Spleen (tissue), 11 donors: ENCODE measurements around the gene RHOC. TPM values are rescaled to one million over a fixed set of nuclear protein-coding genes. Genes with fewer than 3 reads are reported as not detected.
A peak's percentile ranks its signal among the peaks of the same experiment; 100 is the strongest.

Source experiments
- DNase-seq: peaks from one replicate; pipeline ENCODE4 v3.0.0-alpha.2; 2020
- H3K27ac ChIP-seq, 8 donors: fragments of 200-600 bp; sonication (generic) in 7 of 8; 1 replicate in 4 of 8; 2 replicates in 4 of 8; pipeline versions ENCODE4 v1.5.0 to v1.8.0; 2016 to 2021; ENCODE audit warnings: inconsistent platforms in 4 of 8, mild to moderate bottlenecking in 4 of 8, moderate library complexity in 1 of 8
- H3K27me3 ChIP-seq, 7 donors: fragments of 200-600 bp; sonication (generic) in 6 of 7; replicated peaks in 1 of 7; 1 replicate in 4 of 7; 2 replicates in 3 of 7; pipeline versions ENCODE4 v1.5.0 to v1.8.0; 2016 to 2021; ENCODE audit warnings: inconsistent platforms in 3 of 7, mild to moderate bottlenecking in 1 of 7
- H3K36me3 ChIP-seq, 6 donors: fragments of 200-600 bp; sonication (generic) in 5 of 6; 1 replicate in 4 of 6; 2 replicates in 2 of 6; pipeline versions ENCODE4 v1.5.0 to v1.8.0; 2016 to 2021; ENCODE audit warnings: inconsistent platforms in 2 of 6
- H3K4me1 ChIP-seq, 6 donors: fragments of 200-600 bp; sonication (generic) in 5 of 6; 1 replicate in 3 of 6; 2 replicates in 3 of 6; pipeline versions ENCODE4 v1.5.0 to v1.8.0; 2016 to 2021; ENCODE audit warnings: inconsistent platforms in 3 of 6
- H3K4me3 ChIP-seq, 8 donors: fragments of 200-600 bp; sonication (generic) in 7 of 8; 1 replicate in 4 of 8; 2 replicates in 4 of 8; pipeline versions ENCODE4 v1.5.0 to v1.8.0; 2016 to 2021; ENCODE audit warnings: inconsistent platforms in 4 of 8, mild to moderate bottlenecking in 4 of 8, moderate library complexity in 2 of 8
- H3K9me3 ChIP-seq, 8 donors: fragments of 200-600 bp; sonication (generic) in 7 of 8; 1 replicate in 4 of 8; 2 replicates in 4 of 8; pipeline versions ENCODE4 v1.5.0 to v1.8.0; 2016 to 2021; ENCODE audit warnings: inconsistent platforms in 4 of 8
- CTCF ChIP-seq, 11 experiments: fragments of 200-600 bp in 7 of 11; fragments of 450-650 bp in 4 of 11; sonication (generic) in 4 of 11; IDR thresholded peaks in 8 of 11; conservative IDR thresholded peaks in 3 of 11; 1 replicate in 7 of 11; 2 replicates in 4 of 11; pipeline versions ENCODE4 v1.4.0 to v1.8.0; 2016 to 2021; ENCODE audit warnings: antibody characterized with exemption in 11 of 11, inconsistent platforms in 4 of 11, mild to moderate bottlenecking in 1 of 11
- POLR2A ChIP-seq, 3 donors: fragments of 450-650 bp; IDR thresholded peaks; one replicate each; pipeline ENCODE4 v1.5.1; 2017; ENCODE audit warnings: antibody characterized with exemption in 3 of 3, mild to moderate bottlenecking in 1 of 3
- POLR2AphosphoS5 ChIP-seq, 3 donors: sonication (generic); formaldehyde crosslinking; IDR thresholded peaks; one replicate each; pipeline ENCODE4 v1.5.1; 2017; ENCODE audit warnings: antibody characterized with exemption in 3 of 3
- WGBS, 5 donors: extraction: QIAGEN DNeasy Blood & Tissue Kit in 3 of 5; methylation state at CpG; one replicate each; pipeline versions ENCODE4 v1.1.5 to v1.1.7; 2013 to 2018; 5-methylcytosine and 5-hydroxymethylcytosine counted together
- intact Hi-C: fragments of 100-400 bp; cut with DNase I; formaldehyde crosslinking; loops from one replicate; pipeline ENCODE4 v1.15.0; 2023; ENCODE audit warnings: low total_unique reads
- polyA plus RNA-seq, 3 donors: library from polyadenylated mRNA; stranded (reverse); fragments of 200-250 nt; gene quantifications; one replicate each; pipeline ENCODE4 v1.2.1, GENCODE V29; 2013
- total RNA-seq, 7 donors: library from RNA; depleted of rRNA in 3 of 7; stranded (reverse); fragments of >200 nt in 3 of 7; fragmentation: NEBNext Ultra II Directional in 4 of 7; extraction: Animal tissue kit (Norgen Biotek cat#: 25700) in 4 of 7; gene quantifications; one replicate each; pipeline versions ENCODE4 v1.1.0 to v1.2.1, GENCODE V29; 2016 to 2021
- donor health status: healthy with polysubstance abuse.
- donor health status: DM: no; HTN: no; CAD: no; lungs with moderate emphysema.
- donor health status: DM: no; HTN: no; CAD: no.
- donor health status: Bipolar disorder and iron deficiency.
- donor health status: healthy.
- donor health status: DM: no; HTN: no; CAD: no.
- donor health status: DM: yes; HTN: yes; CAD: no.

RHOC gene
- total and polyA plus RNA-seq, 10 donors, result 120 to 323 (median 203) TPM

DNA sequence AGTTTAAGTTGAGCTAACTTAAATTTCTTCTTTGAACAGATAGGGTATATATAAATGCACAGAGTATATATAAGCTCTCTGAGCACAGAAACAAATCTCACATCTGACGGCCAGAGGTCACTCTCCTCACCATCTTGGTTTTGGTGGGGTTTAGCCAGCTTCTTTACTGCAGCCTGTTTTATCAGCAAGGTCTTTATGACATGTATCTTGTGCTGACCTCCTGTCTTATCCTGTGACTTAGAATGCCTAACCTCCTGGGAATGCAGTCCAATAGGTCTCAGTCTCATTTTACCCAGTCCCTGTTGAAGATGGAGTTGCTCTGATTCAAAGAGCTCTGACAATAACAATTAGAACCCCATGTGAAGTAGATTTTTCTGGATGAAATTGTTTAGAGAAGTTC is 34.1 kb downstream of the RHOC start:
- no peak for DNase-seq
- H3K9me3 ChIP-seq, result no peaks in the 10 kb centered on the region
- 86 to 95% (median 91%) methylated on average over 1 of the region's 1 CpG for WGBS, 5 donors
- peaks cover 0 to 49% (median 40%) of the 10 kb centered on the region in 6 donors for H3K36me3 ChIP-seq
- H3K27me3 ChIP-seq, result no peaks in the 10 kb centered on the region
- no peak for TF ChIP-seq POLR2A (IDR thresholded peaks at IDR 0.05)
- TF ChIP-seq POLR2AphosphoS5 (IDR thresholded peaks at IDR 0.05), result no peak
- no peak for TF ChIP-seq CTCF (IDR thresholded peaks at IDR 0.05 in 8 of 11, conservative IDR thresholded peaks at IDR 0.05 in 3 of 11)
- peaks cover 18 to 59% (median 42%) of the 10 kb centered on the region in 6 donors for H3K4me1 ChIP-seq
- intact Hi-C loops, result loop anchor here (10.0 kb wide), 1 partner anchor 48 kb away; no protein-coding TSS in a partner anchor
- H3K4me3 ChIP-seq, result no peak overlapping the region
- peak overlapping the region in 3 of 8 donors; percentile 91 to 94 (median 93) for H3K27ac ChIP-seq

GRCh38 chr1:112672009-112672408 is 34.9 kb downstream of the RHOC start:
- DNase-seq, result no peak
- H3K27ac ChIP-seq, result peak overlapping the region in 3 of 8 donors; percentile 1 to 6 (median 4)
- WGBS, 5 donors, result 71 to 79% (median 78%) methylated on average over 2 of the region's 2 CpGs
- H3K4me1 ChIP-seq, result peaks cover 18 to 54% (median 36%) of the 10 kb centered on the region in 6 donors
- intact Hi-C loops, result loop anchor here (10.0 kb wide), 1 partner anchor 47 kb away; no protein-coding TSS in a partner anchor
- peaks cover 0 to 57% (median 48%) of the 10 kb centered on the region in 6 donors for H3K36me3 ChIP-seq
- no peaks in the 10 kb centered on the region for H3K9me3 ChIP-seq
- no peaks in the 10 kb centered on the region for H3K27me3 ChIP-seq
- no peak for TF ChIP-seq POLR2A (IDR thresholded peaks at IDR 0.05)
- TF ChIP-seq POLR2AphosphoS5 (IDR thresholded peaks at IDR 0.05), result no peak
- TF ChIP-seq CTCF (IDR thresholded peaks at IDR 0.05 in 8 of 11, conservative IDR thresholded peaks at IDR 0.05 in 3 of 11), result no peak
- no peak overlapping the region for H3K4me3 ChIP-seq

DNA sequence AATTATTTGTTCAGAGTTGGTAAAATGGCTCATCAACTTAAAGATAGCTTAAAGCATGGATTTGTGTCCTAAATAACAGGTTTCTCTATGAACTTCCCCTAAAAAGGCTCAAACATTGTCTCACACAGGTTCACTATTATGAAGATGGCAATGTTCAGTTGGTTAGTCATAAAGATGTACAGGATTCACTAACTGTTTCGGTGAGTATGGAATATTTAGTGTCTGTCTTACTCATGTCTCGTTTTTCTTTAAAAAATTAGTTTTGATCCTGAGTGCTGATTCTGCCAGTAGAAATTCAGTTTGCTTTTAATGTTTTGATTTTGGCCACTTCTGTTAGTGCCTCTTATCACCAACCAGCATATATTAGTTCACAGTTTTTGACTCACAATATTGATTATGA is 40.0 kb downstream of the RHOC start:
- WGBS, 5 donors, result 78 to 84% (median 82%) methylated on average over 2 of the region's 2 CpGs
- TF ChIP-seq POLR2A (IDR thresholded peaks at IDR 0.05), result no peak
- TF ChIP-seq CTCF (IDR thresholded peaks at IDR 0.05 in 8 of 11, conservative IDR thresholded peaks at IDR 0.05 in 3 of 11), result no peak
- intact Hi-C loops, result no loop called here
- no peak overlapping the region for H3K4me3 ChIP-seq
- no peaks in the 10 kb centered on the region for H3K27me3 ChIP-seq
- H3K36me3 ChIP-seq, result peaks cover 0 to 100% (median 93%) of the 10 kb centered on the region in 6 donors
- peak overlapping the region in 1 of 8 donors; percentile 70 for H3K27ac ChIP-seq
- H3K9me3 ChIP-seq, result no peaks in the 10 kb centered on the region
- DNase-seq, result no peak
- peaks cover 0 to 17% (median 7%) of the 10 kb centered on the region in 6 donors for H3K4me1 ChIP-seq

- no peaks in the 10 kb centered on the region for H3K27me3 ChIP-seq
- WGBS, 5 donors, result 79 to 98% (median 92%) methylated on average over 3 of the region's 3 CpGs
- no peak for DNase-seq
- H3K4me1 ChIP-seq, result peaks cover 0 to 17% (median 7%) of the 10 kb centered on the region in 6 donors
- TF ChIP-seq POLR2A (IDR thresholded peaks at IDR 0.05) (no peak), CTCF (IDR thresholded peaks at IDR 0.05 in 8 of 11, conservative IDR thresholded peaks at IDR 0.05 in 3 of 11) (no peak), POLR2AphosphoS5 (IDR thresholded peaks at IDR 0.05) (no peak)
- peaks cover 0 to 100% (median 95%) of the 10 kb centered on the region in 6 donors for H3K36me3 ChIP-seq
- H3K9me3 ChIP-seq, result no peaks in the 10 kb centered on the region
- H3K27ac ChIP-seq, result no peak overlapping the region
- no peak overlapping the region for H3K4me3 ChIP-seq
- intact Hi-C loops, result no loop called here
These were observed 41.1 kb downstream of the RHOC start for GRCh38 chr1:112665857-112666256.
